EH (cell line): ENCODE results near the gene DUS1L.

ENCODE experiments used
- DNase-seq: peaks from one replicate; pipeline ENCODE4 v3.0.0-alpha.2; 2015; ENCODE audit warnings: low read depth

Gene DUS1L

GRCh38 chr17:82076018-82076784 is 10.6 kb upstream of the DUS1L start:
- no peak for DNase-seq

DNA sequence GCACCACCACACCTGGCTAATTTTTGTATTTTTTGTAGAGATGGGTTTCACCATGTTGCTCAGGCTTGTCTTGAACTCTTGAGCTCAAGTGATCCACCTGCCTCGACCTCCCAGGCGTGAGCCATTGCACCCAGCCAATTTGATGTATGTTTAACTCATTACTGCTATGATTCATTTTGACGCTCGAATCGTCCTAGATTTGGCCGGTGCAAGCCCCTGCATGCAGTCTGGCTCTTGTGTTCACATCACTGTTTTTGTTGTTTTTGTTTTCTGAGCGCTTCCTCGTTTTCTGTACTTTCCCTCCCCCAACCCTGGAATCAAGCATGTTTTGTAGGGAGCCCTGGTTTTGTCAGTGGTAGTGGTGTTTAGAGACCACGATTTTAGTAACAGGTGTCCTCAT is 7.8 kb upstream of the DUS1L start:
- DNase-seq: no peak

GRCh38 chr17:82072827-82073226 is 7.2 kb upstream of the DUS1L start:
- no peak for DNase-seq

DNA sequence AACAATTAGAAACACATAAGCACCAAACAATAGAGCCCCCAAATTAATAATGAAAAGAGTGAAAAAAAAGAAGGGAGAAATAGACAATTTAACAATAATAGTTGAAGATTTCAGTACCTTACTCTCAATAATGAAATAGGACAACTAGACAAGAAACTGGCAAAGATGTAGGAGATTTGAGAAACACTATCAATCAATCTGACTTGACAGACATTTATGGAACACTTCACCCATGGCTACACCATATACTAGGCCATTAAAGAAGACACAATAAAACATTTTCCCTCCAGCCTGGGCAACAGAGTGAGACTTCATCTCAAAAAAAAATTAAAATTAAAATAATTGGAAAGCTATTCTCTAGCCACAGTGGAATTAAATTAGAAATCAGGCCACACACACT is 5.0 kb upstream of the DUS1L start:
- DNase-seq: no peak

DNA sequence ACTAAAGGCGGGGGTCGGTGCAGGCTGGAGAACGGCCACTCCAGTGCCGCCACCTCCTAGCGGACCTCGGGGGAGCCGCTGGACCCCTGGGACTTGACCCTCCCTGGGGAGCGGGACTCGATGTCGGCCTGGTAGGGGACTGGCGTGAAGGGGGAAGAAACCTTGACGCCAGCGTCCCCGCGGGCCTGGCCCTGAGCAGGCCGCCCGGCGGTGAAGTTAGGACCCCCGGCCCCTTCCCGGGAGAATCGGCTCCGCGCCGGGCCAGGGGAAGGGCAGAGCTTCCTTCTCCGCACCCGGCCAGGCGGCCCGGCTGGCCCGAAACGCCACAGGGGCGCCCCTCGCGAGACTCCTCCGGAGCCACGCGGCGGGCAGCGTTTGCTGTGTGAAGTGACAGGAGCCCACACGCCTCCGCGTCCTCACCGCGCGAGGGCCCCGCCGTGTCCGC is 389 bp downstream of the DUS1L start:
- peak; percentile 55 for DNase-seq

- DNase-seq: no peak
Observed at GRCh38 chr17:82064433-82065192, 991 bp downstream of the DUS1L start.

DNA sequence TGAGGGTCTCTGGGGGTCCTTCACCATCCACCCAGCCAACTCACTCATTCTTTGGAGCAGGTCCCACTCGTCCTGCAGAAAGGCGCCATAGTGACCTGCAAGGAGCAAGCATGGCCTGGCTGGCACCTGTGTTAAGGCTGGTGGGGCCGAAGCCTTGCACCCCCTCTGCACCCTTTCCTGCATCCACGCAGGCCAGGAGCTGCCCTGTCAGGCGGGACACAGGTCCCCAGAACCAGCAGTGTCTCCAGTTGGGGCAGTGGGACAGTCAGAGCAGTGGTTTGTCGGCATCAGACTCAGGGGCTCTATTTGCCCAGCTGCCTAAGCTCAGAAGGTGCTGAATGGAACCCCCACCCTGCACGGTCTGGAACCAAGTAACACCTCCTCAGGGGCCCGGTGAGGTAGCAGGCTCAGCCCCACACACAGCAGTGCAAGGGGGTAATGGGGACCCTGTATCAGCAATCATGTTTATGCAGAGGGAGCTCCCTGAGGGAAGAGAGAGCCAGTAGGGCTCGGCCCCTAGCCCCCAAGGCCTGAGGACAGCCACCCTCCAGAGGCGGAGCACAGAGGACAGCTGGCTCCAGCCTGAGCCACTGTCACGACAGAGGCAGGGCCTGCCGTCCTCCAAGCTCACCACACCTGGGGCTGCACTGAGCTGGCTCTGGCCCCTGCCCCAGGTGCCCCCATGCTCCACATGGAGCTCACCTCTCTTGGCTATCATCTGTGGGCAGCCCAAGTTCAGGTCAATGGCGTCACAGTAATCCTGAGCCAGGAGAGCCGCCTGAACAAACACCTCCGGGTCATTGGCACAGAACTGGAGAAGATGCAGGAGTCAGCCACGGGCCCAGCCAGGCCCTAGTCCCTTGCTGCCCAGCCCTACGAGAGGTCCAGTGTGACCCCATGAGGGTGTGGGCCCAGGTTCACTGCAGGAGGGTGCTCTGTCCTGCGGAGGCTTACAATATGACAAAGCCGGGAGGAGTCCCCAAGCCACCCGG is 1.9 kb downstream of the DUS1L start:
- no peak for DNase-seq

DNA sequence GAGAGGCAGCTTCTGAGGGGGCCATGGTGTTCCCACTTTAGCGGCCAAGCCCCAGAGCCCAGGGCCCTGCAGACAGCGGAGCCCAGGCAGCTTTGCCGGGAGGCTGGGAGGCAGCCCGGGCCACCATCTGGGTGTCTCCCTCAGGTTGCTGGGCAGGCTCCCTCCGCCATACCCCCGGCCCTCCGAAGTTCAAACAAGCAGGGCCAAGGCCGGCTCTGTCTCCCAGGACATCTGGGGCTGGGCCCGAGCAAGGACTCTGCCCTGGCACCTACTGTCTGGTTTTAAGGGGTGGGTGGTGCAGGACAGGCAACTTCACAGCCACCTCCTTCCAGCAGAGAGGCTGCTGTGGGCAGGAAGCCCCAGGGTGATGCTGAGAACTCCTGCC is 2.6 kb downstream of the DUS1L start:
- no peak for DNase-seq

GRCh38 chr17:82062076-82062983 is 3.3 kb downstream of the DUS1L start:
- no peak for DNase-seq

DNA sequence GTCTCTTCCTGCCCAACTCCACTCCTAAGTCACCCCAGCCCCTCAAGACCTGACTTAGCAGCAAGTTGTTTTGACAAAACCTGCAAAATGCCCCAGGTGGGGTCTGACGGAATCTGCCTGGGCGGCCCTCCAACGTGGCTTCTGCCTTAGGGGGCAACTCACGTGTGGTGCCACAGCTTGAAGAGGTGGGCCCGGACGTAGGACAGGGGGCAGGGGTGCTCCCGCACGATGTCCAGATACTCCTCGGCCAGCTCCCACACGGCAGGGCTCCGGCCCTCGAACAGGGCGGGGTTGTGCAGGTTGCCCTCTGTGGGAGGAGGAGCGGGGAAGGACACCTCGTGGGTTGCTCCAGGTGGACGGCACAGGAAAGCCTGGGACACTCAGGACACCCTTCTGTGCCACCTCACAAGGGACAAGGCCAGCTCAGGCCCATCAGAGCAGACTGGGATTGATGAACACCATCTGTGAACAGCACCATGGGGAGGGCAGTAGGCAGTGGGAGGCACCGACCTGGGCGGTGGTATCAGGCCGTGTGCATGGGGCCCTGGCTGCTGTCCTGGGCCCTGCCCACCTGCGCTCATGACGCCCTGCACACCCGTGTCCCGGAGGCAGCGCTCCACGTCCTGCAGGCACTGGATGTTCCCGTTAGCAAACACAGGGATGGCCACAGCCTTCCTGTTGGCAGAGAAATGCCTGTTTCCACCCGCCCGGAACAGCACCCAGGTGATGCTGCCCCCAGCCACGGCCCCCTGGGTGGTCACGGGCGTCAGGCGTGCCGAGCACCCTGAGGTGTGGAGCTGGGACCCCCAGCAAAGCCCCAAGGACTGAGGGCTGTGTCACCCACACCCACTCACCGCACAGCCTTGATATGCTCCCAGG is 4.3 kb downstream of the DUS1L start:
- DNase-seq: no peak

DNA sequence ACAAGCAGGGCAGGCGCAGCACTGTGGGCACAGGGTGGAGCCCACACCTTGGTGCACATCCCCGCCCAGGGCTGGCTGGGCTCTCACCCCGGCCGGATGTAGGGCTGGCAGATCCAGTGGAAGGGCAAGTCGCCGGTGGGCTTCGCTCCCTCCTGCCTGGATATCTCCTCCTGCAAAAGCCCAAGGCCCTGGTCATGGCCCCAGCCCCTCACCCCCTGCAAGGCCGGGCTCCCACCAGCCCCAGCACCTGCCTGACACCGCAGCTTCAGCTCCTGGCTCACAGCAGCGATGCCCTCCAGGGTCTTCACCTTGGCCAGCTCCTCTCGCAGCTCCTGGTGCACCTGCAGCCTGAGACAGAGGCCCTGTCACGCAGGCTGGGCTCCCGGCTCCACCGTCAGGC is 5.0 kb downstream of the DUS1L start:
- DNase-seq: no peak

GRCh38 chr17:82060001-82060380 is 5.6 kb downstream of the DUS1L start:
- DNase-seq: no peak

DNA sequence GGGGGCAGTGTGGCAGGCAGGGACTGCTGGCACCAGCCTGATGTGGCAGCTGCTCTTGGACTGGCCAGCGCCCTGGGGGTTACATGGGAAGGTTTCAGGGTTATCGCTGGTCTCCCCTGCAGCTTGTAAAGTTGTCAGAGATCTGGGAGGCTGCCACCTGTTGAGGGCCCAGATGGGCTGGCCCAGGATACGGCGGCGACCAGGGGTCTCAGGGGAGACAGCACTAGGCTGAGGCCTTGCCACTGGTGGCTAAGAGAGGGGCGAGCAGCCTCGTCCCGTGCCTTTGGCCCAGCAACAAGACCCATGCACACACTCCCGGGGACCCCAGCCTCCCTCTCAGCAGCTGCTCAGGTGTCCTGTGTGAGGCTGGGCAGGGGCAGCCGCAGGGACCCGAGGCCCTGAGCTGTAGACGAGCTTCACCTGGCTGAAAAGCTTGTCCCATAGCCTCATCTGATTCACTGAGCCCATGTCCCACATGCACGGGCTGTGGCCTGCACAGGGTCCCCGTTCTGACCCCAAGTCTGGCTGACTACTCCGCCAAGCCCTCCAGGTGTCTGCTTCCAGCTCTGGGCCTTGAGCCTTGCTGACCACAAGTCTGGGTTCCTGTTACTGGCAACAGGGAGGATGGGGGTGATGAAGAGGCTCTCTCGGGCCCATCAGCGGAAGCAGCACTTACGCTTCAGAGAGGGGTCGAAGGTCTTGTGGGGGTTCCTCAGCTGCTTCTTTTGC is 6.2 kb downstream of the DUS1L start:
- no peak for DNase-seq

DNA sequence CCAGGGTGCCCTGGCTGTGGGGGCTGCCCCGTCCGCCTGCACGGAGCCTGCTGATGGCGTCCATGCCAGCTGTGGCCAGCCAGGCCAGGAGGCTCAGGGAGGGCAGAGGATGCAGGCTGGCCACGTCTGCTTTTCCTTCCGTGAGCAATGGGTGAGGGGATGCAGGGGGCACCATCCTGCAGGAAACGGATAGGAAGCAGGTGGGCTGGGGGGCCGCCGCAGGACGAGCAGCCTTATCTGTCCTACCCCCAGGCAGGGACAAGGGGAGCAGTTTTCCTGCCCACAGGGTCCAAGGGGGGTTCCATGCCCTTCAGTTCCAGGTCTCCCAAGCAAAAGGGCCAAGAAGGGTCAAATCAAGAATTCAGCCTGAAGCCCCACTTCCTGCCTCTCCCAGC is 6.8 kb downstream of the DUS1L start:
- no peak for DNase-seq

- DNase-seq: no peak
Observed at GRCh38 chr17:82058230-82058854, 7.3 kb downstream of the DUS1L start.

DNA sequence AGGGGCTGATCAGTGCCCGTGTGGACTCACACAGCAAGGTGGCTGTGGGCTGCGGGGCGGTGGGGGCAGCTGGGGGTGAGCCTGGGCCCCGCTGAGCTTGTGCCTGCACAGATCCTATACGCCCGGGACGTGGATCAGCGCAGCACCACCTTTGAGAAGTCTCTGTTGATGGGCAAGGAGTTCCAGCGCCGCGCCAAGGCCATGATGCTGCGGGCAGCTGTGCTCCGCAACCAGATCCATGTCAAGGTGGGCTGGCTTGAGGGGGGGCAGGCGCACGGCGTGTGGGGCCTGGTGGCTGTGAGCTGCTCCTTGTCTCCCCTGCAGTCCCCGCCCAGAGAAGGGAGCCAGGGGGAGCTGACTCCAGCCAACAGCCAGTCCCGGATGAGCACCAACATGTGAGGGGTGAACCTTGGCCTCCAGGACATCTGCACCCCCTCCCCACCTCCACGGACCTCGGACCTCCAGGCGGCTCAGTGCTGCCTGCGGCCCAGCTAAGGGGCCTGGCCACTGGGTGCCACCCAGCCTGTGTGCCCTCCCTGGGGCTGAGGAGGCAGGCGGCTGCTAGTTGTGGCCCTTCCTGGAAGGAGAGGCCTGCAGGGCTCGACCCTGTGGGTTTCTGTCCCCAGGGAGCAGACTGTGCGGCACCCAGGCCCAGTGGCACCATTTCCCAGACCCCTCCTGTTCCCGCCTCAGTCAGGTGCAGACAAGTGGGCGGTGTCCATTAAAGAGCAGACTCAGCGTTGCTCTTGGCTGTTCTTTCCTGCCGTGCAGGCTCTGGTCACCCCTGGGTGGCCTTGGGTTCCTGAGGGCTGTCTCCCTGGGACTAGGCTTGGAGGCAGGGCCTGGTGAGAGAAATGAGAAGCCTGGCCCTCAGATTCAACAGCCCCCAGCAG is 8.6 kb downstream of the DUS1L start:
- DNase-seq: no peak

DNA sequence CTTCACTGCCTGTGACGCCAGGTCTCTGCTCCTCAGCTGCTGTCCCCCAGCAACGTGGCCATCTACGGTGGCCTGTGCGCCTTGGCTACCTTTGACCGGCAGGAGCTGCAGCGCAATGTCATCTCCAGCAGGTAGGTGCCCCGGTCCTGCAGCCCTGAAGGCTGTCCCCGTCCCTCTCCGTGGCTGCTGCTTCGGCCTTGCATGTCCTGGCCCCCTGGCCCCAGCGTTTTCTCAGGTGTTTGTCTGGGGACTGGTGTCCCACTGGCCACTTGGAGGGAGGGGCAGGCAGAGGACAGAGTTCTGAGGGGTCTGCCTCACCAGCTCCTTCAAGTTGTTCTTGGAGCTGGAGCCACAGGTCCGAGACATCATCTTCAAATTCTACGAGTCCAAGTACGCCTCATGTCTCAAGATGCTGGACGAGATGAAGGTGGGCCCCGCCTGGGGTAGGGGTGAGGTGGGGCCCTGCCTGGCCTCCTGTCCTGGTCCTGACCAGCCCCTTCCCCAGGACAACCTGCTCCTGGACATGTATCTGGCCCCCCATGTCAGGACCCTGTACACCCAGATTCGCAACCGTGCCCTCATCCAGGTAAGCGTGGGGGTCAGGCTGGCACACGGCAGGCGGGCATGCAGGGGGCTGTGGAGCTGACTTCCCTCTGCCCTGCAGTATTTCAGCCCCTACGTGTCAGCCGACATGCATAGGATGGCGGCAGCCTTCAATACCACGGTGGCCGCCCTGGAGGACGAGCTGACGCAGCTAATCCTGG is 9.5 kb downstream of the DUS1L start:
- DNase-seq: no peak
